Measurements from ENCODE around the gene TBX10. TPM values are rescaled to one million over a fixed set of nuclear protein-coding genes. Genes with fewer than 3 reads are reported as not detected.

The TBX10 gene
- total and polyA plus RNA-seq, 7 donors, result 15.8 to 109 (median 60.6) TPM; not detected in 4

- no peak for DNase-seq
- H3K4me1 ChIP-seq, result no peaks in the 10 kb centered on the region
- intact Hi-C loops (cut with DNase I), result no loop called here
- H3K27ac ChIP-seq, result no peak overlapping the region
- H3K27me3 ChIP-seq, result peaks cover 0 to 8% (median 0%) of the 10 kb centered on the region in 3 donors
- WGBS, 2 donors, result 53 to 79% methylated on average over 8 of the region's 8 CpGs
- no peak overlapping the region for H3K4me3 ChIP-seq
- no peaks in the 10 kb centered on the region for H3K9me3 ChIP-seq
- no peaks in the 10 kb centered on the region for H3K36me3 ChIP-seq
- TF ChIP-seq POLR2A (IDR thresholded peaks at IDR 0.05), result no peak
- TF ChIP-seq CTCF (IDR thresholded peaks at IDR 0.05), result no peak
- no peak for TF ChIP-seq POLR2AphosphoS5 (IDR thresholded peaks at IDR 0.05)
- no peak for TF ChIP-seq EP300 (IDR thresholded peaks at IDR 0.05)
Observed at GRCh38 chr11:67671211-67671520, 31.6 kb upstream of the TBX10 start.

GRCh38 chr11:67670316-67671210 lies 31.0 kb upstream of the TBX10 start:
- Histone ChIP-seq H3K27ac (no peak overlapping the region), H3K4me3 (no peak overlapping the region), H3K9me3 (no peaks in the 10 kb centered on the region), H3K27me3 (peaks cover 0 to 8% (median 0%) of the 10 kb centered on the region in 3 donors), H3K4me1 (no peaks in the 10 kb centered on the region), H3K36me3 (no peaks in the 10 kb centered on the region)
- no peak for DNase-seq
- TF ChIP-seq POLR2AphosphoS5 (IDR thresholded peaks at IDR 0.05), result no peak
- no peak for TF ChIP-seq POLR2A (IDR thresholded peaks at IDR 0.05)
- no peak for TF ChIP-seq EP300 (IDR thresholded peaks at IDR 0.05)
- no peak for TF ChIP-seq CTCF (IDR thresholded peaks at IDR 0.05)
- WGBS, 2 donors, result 79 to 84% methylated on average over 23 of the region's 23 CpGs
- intact Hi-C loops (cut with DNase I), result no loop called here

GRCh38 chr11:67668192-67668551 lies 28.6 kb upstream of the TBX10 start:
- peaks cover 0 to 2% (median 0%) of the 10 kb centered on the region in 3 donors for H3K27me3 ChIP-seq
- no peaks in the 10 kb centered on the region for H3K36me3 ChIP-seq
- no peak for DNase-seq
- H3K27ac ChIP-seq, result no peak overlapping the region
- H3K4me1 ChIP-seq, result no peaks in the 10 kb centered on the region
- WGBS, 2 donors, result 49 to 61% methylated on average over 5 of the region's 5 CpGs
- TF ChIP-seq POLR2A (IDR thresholded peaks at IDR 0.05) (no peak), CTCF (IDR thresholded peaks at IDR 0.05) (no peak), POLR2AphosphoS5 (IDR thresholded peaks at IDR 0.05) (no peak), EP300 (IDR thresholded peaks at IDR 0.05) (no peak)
- H3K9me3 ChIP-seq, result no peaks in the 10 kb centered on the region
- H3K4me3 ChIP-seq, result no peak overlapping the region
- intact Hi-C loops (cut with DNase I), result no loop called here

- Histone ChIP-seq H3K36me3 (no peaks in the 10 kb centered on the region), H3K4me3 (no peak overlapping the region), H3K27me3 (no peaks in the 10 kb centered on the region), H3K27ac (no peak overlapping the region), H3K9me3 (no peaks in the 10 kb centered on the region), H3K4me1 (no peaks in the 10 kb centered on the region)
- TF ChIP-seq CTCF (IDR thresholded peaks at IDR 0.05) (no peak), POLR2A (IDR thresholded peaks at IDR 0.05) (no peak), EP300 (IDR thresholded peaks at IDR 0.05) (no peak), POLR2AphosphoS5 (IDR thresholded peaks at IDR 0.05) (no peak)
- 77 to 83% methylated on average over 26 of the region's 26 CpGs for WGBS, 2 donors
- no peak for DNase-seq
- intact Hi-C loops (cut with DNase I), result no loop called here
Observed at GRCh38 chr11:67667490-67668191, 28.1 kb upstream of the TBX10 start.
